ENCODE measurements around the gene NFIA.

- TF ChIP-seq, protein P1, sequence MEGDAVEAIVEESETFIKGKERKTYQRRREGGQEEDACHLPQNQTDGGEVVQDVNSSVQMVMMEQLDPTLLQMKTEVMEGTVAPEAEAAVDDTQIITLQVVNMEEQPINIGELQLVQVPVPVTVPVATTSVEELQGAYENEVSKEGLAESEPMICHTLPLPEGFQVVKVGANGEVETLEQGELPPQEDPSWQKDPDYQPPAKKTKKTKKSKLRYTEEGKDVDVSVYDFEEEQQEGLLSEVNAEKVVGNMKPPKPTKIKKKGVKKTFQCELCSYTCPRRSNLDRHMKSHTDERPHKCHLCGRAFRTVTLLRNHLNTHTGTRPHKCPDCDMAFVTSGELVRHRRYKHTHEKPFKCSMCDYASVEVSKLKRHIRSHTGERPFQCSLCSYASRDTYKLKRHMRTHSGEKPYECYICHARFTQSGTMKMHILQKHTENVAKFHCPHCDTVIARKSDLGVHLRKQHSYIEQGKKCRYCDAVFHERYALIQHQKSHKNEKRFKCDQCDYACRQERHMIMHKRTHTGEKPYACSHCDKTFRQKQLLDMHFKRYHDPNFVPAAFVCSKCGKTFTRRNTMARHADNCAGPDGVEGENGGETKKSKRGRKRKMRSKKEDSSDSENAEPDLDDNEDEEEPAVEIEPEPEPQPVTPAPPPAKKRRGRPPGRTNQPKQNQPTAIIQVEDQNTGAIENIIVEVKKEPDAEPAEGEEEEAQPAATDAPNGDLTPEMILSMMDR (IDR thresholded peaks at IDR 0.05), result no peak
- no peak for TF ChIP-seq POLR2A (IDR thresholded peaks at IDR 0.05)
Observed at GRCh38 chr1:61088163-61088974, 6.0 kb downstream of the NFIA start.

Data from esophagus squamous epithelium (tissue), 4 donors.